Posterior vena cava (tissue), 2 donors: ENCODE measurements around the gene GPR15LG. TPM values are rescaled to one million over a fixed set of nuclear protein-coding genes. Genes with fewer than 3 reads are reported as not detected.
"Not testable (repeated sequence)": the region's sequence is repeated elsewhere in the genome, so short reads cannot be mapped to it uniquely, and the experiment has no call there.

ENCODE experiments used
- DNase-seq: peaks from one replicate; pipeline ENCODE4 v3.0.0-alpha.2; 2020; ENCODE audit warnings: low spot score
- intact Hi-C, 2 donors: fragments of 100-400 bp; cut with DNase I; formaldehyde crosslinking; loops; one replicate each; pipeline versions ENCODE4 v1.14.1 to v1.14.2; 2022 to 2023
- long read RNA-seq, 2 donors: library from polyadenylated mRNA; unstranded; transcript quantifications; one replicate each; pipeline ENCODE4 v2.0.0, GENCODE V29; 2020 to 2021
- total RNA-seq, 2 donors: library from RNA; stranded (reverse); fragmentation: NEBNext Ultra II Directional; extraction: Animal tissue kit (Norgen Biotek cat#: 25700); gene quantifications; one replicate each; pipeline ENCODE4 v1.2.1, GENCODE V29; 2021
- donor health status: DM: yes; HTN: yes; CAD: no.
- donor health status: DM: yes; HTN: yes; CAD: no.

Gene GPR15LG
- not detected for total RNA-seq
- long read RNA-seq, donor 1, result 0 reads
- long read RNA-seq, donor 2, result 0 reads

DNA sequence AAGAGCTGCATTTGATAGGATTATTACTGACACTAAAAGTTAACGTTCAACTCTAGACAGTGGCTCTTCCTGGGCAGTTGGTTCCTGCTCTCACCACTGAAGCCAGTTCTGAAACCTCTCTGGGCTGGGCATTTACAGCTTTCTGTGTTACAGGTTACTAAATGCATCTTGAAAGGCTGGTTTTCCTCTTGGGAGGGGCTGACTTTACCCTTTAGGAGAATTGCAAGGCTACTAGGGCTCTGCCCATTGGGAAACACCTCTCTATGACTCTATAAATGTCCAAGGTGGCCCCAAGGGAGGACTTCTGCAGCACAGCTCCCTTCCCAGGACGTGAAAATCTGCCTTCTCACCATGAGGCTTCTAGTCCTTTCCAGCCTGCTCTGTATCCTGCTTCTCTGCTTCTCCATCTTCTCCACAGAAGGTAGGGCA is at the start of gene GPR15LG:
Gene GPR15LG (plus strand): TSS at position 301 of the 429 bp plus-strand sequence. CDS start 51 bp downstream, at position 352.
- DNase-seq, result no peak
- intact Hi-C loops, result no loop called here

DNA sequence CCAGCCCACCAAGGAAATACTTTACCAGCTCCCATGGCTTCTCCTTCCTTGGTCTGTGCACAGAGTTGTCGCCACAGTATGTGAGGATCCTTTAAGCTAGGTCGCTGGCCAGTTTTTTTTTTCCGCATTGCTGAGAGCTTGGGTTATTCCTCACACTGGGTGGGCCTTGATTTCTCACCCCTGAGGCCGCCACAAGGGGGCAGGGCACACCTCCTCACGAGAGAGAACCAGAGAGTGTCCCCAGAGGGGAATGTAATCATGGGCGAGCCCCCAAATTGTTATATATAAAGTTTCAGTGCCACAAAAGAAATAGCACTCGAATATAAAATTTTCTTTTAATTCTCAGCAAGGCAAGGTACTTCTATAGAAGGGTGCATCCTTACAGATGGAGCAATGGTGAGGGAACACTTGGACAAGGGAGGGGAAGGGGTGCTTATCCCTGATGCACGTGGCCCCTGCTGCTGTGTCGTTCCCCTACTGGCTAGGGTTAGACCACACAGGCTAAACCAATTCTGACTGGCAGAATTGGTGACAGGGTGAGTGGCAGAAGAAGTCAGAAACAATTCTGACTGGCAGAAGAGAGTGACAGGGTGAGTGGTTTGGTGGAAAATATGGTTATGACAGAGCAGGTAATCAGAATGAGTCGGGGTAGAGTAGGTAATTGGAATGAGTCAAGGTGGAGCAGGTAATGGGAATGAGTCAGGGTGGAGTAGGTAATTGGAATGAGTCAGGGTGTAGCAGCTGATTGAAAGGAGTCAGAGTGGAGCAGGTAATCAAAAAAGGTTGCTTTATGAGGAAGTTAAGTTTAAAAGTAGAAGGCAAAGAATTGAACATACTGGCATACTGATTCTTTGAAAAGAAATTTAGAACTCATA is 47.5 kb upstream of the GPR15LG start:
- DNase-seq, intact Hi-C loops: not testable (repeated sequence)

DNA sequence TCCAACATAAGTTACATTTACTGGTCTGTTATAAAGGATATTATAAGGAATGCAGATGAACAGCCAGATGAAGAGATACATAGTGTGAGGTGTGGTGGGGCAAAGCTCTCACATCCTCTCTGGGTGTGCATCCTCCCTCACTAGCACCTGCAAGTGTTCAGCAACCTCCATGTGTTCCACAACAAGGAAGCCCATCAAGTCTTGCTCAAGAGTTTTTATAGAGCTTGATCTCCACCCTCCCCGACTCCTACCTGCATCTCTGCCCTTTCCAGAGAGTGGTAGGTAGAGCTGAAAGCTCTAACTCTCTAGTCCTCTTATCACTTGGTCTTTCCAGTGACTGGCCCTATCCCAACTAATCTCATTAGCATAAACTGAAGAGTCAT is 46.8 kb upstream of the GPR15LG start:
- intact Hi-C loops, result no loop called here
- DNase-seq, result no peak

DNA sequence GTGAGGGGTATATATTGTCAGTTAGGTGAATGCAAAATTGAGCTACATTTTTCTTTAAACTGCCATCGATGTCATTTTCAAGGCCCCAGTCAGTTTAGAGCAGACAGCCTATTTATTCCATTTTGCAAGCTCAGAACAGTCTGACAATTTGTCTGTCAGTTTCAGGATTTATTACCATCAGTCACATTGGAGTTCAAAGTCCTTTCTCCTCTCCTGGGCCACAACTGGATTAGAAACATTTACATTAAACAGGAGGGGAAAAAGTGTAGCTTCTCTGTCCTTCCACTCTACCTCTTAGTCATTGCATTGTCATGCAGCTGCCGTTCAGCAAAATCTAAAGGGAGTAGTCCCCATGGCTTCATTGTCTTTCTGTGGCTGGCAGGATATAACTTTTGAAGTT is 37.8 kb upstream of the GPR15LG start:
- intact Hi-C loops, result no loop called here
- no peak for DNase-seq

DNA sequence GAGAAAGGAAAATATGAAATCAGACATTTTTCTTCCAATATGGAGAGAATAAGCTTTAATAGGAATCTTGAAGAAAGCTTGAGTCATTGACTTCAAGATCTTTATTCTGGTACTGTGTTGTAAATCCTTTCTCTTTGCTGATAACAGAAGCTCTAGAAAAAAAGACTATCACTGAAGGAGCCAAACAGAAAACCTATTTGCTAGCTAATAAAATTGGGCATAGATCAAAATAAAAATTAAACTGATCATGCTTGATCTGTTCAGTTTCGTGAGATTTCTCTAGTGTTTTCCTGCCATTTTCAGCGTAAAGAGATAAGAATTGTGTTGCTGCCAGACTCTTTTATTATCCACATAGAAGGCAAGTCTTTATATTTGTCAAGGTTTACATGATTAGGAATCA is 35.8 kb upstream of the GPR15LG start:
- DNase-seq, result no peak
- intact Hi-C loops, result no loop called here

DNA sequence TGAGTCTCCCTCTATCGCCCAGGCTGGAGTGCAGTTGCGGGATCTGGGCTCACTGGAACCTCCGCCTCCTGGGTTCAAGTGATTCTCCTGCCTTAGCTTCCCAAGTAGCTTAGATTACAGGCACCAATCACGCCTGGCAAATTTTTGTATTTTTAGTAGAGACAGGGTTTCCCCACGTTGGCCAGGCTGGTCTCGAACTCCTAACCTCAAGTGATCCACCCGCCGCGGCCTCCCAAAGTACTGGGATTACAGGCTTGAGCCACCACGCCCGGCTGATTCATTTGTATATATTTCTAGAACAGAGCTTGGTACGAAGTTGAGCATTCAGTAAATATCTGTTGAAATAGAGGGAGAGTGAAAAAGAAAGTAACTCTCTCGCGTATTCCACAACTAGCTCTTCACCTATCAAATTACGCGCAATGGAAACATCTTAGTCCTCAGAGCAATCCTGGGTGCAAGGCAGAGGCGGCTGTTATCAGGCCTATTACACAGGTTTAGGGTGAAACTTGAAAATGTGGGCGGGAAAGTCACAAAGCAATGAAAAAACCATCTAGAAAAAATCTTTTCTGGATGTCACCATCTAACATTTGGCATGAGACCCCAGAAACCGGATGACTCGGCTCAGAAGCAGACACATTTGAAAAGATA is 35.0 kb upstream of the GPR15LG start:
- intact Hi-C loops, result no loop called here
- peak; percentile 79 for DNase-seq

DNA sequence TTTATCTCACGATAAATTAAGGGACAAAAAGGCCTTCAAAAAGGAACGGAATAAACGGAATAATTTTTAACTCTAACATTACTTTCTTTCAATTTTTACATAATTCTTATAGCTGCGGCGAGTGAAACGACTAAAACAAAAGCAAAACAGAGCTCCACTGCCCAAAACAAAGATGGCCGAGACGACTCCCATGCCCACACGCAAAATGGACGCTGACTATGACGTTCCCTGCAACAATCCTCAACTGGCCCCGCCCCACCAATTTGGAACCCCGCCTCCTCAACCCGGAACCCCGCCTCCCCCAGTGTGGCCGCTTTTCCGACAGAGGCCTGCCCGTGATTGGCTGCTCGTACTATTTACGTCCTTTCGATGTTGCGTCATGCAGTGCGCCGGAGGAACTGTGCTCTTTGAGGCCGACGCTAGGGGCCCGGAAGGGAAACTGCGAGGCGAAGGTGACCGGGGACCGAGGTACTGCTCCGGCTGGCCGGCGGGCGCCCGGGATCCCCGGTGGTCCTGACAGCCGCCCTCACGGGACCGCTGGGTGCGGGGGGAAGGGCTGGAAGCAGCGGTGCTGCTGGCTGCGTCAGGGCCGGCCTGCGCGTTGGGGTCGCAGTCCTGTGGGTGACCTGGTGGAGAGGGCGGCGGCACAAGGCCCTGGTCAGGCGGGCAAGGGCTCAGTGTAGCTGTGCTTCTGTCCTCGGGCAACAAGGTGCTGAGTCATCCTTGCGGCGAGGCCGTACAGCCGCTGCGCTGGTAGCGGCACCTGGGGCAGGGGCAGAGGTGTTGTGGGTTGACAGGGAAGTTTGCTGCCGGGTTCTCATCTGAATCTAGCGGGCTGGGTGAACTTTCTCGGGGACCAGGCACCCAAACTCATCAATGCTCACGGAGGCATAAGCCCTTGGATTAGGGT is 34.2 kb upstream of the GPR15LG start, which contains the start of gene GHITM:
Gene GHITM (plus strand): TSS at position 384 of the 910 bp plus-strand sequence. CDS start 1,992 bp downstream, outside the sequence.
- peak; percentile 100 for DNase-seq
- intact Hi-C loops, result no loop called here

DNA sequence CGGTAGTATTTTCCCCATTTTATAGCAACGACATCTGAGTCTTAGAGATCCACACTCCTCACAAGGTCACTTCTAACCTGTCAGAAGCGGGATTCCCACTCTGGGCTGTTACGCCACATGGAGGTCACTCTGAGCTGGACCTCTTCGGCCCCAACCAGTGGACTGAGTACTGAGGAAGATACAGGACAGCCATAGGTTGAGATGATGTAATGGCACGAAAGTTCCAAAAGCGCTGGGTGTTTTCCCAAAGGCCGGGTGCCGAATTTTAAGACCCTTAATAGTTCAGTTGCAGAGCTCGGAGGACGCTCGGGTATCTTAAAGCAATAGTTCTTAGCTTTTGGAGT is 33.6 kb upstream of the GPR15LG start:
- no peak for DNase-seq
- intact Hi-C loops, result no loop called here

DNA sequence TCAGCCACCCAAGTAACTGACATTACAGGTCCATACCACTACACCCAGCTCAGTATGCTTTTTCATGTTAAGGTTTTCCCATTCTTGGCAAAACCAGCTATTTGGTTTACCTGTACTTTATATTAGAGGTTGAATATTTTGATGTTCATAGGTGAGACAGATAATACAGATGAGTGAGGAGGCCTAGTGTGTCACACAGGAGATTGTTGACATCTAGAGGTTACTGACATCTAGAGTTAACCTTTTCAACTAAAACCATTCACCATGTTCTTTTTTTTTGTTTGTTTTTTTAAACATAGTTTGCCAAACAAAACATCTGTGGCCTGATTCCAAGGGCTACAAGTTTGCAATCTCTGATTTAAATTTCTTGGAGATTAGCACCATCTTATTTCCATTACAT is 26.3 kb upstream of the GPR15LG start:
- no peak for DNase-seq
- intact Hi-C loops, result no loop called here

DNA sequence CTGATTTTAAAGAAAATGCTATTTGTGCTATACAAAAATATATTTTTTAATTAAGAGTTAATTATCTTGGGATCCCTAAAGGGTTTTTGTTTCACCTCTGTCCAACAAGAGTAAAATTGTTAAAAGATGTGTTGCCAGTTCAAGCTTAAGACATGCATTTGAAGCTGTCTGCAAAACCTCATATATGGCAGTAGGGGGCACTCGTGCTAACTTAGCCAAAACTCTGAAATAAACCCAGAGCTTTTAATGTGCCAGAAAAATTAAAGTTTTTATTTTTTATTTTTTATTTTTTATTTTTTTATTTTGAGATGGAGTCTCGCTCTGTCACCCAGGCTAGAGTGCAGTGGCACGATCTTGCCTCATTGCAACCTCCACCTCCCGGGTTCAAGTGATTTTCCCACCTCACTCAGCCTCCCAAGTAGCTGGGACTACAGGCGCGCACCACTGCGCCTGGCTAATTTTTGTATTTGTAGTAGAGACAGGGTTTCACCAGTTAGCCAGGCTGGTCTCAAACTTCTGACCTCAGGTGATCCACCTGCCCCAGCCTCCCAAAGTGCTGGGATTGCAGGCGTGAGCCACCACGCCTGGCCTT is 25.5 kb upstream of the GPR15LG start:
- intact Hi-C loops, DNase-seq: not testable (repeated sequence)

DNA sequence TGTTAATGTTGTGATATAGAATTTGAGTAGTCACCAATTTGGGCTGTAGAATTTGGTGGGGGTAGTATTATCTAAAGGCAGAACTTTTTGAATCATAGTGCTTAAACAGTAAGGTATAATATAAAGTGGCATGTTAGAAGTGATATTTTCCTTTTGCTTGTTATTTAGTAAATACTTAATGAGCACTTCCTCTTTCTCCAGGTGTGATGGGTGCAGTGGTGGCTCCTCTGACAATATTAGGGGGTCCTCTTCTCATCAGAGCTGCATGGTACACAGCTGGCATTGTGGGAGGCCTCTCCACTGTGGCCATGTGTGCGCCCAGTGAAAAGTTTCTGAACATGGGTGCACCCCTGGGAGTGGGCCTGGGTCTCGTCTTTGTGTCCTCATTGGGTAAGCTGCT is 23.7 kb upstream of the GPR15LG start:
- intact Hi-C loops, result no loop called here
- no peak for DNase-seq

DNA sequence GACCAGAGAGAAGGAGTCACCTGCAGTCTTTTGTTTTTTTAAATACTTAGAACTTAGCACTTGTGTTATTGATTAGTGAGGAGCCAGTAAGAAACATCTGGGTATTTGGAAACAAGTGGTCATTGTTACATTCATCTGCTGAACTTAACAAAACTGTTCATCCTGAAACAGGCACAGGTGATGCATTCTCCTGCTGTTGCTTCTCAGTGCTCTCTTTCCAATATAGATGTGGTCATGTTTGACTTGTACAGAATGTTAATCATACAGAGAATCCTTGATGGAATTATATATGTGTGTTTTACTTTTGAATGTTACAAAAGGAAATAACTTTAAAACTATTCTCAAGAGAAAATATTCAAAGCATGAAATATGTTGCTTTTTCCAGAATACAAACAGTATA is 20.8 kb upstream of the GPR15LG start:
- no peak for DNase-seq
- intact Hi-C loops, result no loop called here

DNA sequence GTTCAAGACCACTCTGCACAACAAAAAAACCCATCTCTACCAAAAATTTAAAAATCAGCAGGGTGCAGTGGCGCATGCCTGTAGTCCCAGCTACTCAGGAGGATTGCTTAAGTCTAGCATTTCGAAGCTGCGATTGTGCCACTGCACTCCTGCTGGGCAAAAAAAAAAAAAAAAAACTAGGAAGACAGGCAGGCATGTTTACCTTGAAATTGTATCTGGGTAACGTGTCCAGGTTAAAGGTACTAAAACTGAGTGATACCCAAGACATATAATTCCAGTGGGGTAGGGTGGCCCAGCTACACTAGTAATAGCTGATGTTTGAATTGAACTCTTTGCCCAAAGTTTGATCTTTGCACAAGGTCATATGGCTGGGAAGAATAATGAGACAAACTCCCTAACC is 18.1 kb upstream of the GPR15LG start:
- intact Hi-C loops, result no loop called here
- no peak for DNase-seq

DNA sequence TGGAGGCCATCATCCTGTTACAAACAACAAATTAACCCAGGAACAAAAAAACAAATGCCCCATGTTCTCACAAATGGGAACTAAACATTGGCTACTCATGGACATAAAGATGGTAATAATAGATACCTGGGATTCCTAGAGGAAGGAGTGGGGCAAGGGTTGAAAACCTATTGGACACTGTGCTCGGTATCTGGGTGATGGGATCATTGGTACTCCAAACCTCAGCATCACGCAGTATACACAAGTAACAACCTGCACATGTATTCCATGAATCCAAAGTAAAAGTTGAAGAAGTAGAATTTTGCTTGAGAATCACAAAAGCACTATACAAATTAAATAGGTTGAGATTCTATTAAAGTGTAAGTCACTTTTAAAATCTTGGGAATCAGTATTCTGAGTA is 17.6 kb upstream of the GPR15LG start:
- DNase-seq, result no peak
- intact Hi-C loops, result no loop called here

DNA sequence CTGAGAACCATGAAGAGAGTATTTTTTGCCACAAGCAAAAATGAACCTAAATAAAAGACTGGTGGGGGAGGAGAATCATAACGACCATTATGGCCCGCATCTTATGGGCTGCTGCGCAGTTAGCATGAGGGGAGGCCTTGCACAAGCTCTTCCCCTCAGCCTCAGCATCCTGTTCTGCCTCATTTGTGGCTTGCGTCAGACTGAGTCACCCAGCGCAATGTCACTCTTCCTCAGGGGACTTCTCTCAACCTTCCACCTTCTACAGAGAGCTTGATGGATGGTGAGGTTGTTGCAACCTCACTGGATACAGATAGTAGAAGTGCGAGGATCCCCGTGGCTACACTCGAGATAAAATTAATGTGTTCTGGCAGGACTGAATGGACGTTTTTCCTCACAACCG is 16.8 kb upstream of the GPR15LG start:
- intact Hi-C loops, result no loop called here

DNA sequence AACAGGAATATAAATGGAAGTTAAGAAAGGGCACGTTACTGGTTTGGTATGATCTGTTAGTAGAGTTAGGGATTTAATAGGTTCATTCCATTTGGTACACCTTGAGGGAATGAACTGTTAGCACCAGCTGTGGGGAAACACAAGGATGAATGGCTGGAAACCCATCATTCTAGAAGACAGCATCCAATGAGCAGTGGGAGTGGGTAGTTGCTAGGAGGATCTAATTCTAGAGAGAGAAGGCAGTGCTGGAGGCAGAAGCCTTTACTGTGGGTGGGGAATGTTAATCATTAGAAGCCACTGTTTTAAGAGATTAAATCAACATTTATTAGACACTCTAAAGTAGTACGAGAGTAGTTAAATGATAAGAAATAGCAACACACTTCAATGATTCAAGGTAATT is 15.5 kb upstream of the GPR15LG start:
- DNase-seq, result no peak
- intact Hi-C loops, result no loop called here

More for the DNA sequence above, 16.8 kb upstream of the GPR15LG start:
- no peak for DNase-seq

DNA sequence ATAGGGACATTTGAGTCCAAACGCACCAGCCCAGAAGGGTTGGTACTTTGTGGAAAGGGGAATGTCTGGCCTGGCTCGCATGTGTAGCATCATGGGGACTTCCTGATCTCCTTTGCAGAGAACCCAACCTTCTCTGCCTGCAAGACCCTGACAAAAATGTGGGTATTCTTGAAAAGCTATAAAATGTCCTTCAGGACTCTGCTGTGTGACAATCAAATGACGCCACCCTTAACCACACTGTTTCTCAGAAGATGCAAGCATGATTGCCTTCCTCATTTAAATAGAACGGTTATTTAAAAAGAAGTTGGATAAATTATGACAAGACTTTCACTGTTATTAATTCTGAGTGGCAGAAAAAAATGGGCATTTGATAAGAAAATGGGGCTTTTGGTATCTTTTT is 15.1 kb upstream of the GPR15LG start:
- no peak for DNase-seq
- intact Hi-C loops, result no loop called here

DNA sequence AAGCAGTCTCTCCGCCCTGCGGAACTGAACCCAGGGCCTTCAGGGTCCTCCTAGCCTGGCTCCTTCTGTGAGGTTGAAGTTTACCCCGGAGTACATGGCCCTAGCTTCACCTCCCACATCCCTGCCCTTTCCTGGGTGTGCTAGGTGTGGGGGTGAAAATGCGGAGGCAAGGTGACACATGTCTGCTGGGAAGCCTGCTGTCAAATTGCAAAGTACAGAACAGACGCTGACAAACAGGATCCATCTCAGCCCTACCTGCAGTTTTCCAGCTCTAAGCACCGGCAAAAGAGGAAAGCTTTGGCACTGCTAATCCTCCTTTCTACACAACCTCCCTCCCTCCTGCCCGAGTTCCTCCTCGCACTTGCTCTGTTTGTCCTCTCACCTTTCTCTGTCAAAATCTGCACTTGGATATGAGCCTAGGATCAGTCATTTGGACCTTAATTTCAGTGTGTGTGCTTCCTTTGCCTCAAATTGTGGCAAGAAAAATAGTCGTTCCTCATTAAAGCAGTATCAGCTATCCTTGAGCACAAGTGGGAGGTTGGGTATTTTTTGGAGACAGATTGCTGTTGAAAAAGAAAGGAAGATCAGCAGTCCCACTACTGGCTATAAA is 14.4 kb upstream of the GPR15LG start:
- intact Hi-C loops, result no loop called here
- DNase-seq, result no peak
